Activated B cell treated with CpG ODN at 0.5 μM for 24 hours (primary cell): Measurements from ENCODE around the gene AMBRA1. TPM values are rescaled to one million over a fixed set of nuclear protein-coding genes. Genes with fewer than 3 reads are reported as not detected.

Source experiments
- ATAC-seq: fragments of 200-7000 bp; cut with Tn5 transposase; one replicate; pipeline ENCODE4 v1.10.0; 2021; ENCODE audit warnings: low read depth, mild to moderate bottlenecking, moderate library complexity
- CTCF ChIA-PET: fragments of 350-600 bp; sonication (Branson Sonifier 250); formaldehyde crosslinking; loops from one replicate; lab custom pipeline; 2021; ENCODE audit warnings: antibody characterized with exemption; lab: Charles Lee
- POLR2A ChIA-PET: fragments of 350-600 bp; sonication (Branson Sonifier 250); formaldehyde crosslinking; loops from one replicate; lab custom pipeline; 2021; ENCODE audit warnings: antibody characterized with exemption; lab: Charles Lee
- DNase-seq: peaks from one replicate; pipeline ENCODE4 v3.0.0; 2022
- H3K27ac Mint-ChIP-seq: one replicate; pipeline ENCODE4 v1.8.0; 2020; ENCODE audit warnings: mixed read lengths
- H3K27me3 Mint-ChIP-seq: one replicate; pipeline ENCODE4 v1.8.0; 2021; ENCODE audit warnings: mixed read lengths
- H3K36me3 Mint-ChIP-seq: one replicate; pipeline ENCODE4 v1.8.0; 2021; ENCODE audit warnings: low read depth, mixed read lengths
- H3K4me1 Mint-ChIP-seq: one replicate; pipeline ENCODE4 v1.8.0; 2021; ENCODE audit warnings: mixed read lengths
- H3K4me3 Mint-ChIP-seq: one replicate; pipeline ENCODE4 v1.8.0; 2020; ENCODE audit warnings: mild to moderate bottlenecking, mixed read lengths
- H3K9me3 Mint-ChIP-seq: one replicate; pipeline ENCODE4 v1.8.0; 2020; ENCODE audit warnings: mixed read lengths
- intact Hi-C: fragments of 100-400 bp; cut with micrococcal nuclease; formaldehyde crosslinking; loops from one replicate; pipeline ENCODE4 v1.15.1; 2024
- total RNA-seq: library from RNA; stranded (reverse); gene quantifications from 2 replicates; pipeline ENCODE4 v1.2.3, GENCODE V29; 2022
- TF ChIP-seq, protein P1 (sequence below): fragments of 200-600 bp; IDR thresholded peaks from one replicate; pipeline ENCODE4 v1.8.0; 2022; ENCODE audit warnings: antibody characterized with exemption, mild to moderate bottlenecking

Gene AMBRA1
- total RNA-seq, 1 donor from 2014 or later, result 39.1 TPM

DNA sequence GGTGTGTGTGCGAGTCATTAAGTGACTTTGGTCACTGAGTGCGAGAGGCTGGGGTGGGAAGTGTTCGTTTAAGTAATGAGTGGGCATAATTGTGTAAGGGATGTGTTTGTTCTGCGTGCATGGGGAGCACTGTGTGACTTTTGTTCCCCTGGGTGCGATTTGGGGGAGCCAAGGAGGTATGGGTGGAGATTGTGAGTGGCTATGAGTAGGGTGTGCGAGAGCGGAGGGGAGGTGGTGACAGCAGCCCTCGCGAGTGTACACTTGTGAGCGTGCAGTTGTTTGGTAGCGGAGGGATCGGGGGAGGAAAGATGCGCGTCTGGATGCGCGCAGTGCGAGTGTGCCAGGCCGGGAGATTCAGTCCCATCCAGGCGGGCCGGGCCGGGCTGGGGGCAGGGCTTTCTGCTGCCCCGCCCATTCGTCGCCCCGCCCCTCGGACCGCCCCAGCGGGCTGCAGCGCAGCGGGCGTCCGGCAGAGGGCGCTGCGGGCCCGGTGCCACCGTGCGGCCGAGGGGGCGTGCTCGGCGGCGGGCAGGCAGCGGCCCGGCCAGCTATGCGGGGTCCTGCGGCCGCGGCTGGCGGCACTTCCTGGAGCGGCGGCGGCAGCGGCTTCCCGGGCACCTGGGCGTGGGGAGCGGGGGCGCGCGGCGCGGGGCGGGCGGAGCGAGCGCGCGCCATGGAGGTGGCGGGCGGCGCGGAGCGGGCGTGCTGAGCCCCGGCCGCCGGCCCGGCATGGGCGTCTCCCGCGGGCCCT lies 246.8 kb downstream of the AMBRA1 start, which contains the start of gene DGKZ:
Gene DGKZ, plus strand, starts transcription at position 578 of the 751 bp plus-strand sequence. CDS start 197 bp downstream, outside the sequence.
- H3K27ac Mint-ChIP-seq, result peak within 1 kb of the TSS; percentile 83
- ChIA-PET CTCF (interaction anchor here (0.6 to 2.5 kb wide), 7 partner anchors 11 to 182 kb away, joined by 3 to 8 read pairs (median 5); no protein-coding TSS in a partner anchor), POLR2A (interaction anchor here (1.1 kb wide), 1 partner anchor 29 kb away, joined by 3 read pairs; no protein-coding TSS in a partner anchor)
- intact Hi-C loops, result loop anchor here (1.0 to 5.0 kb wide), 10 partner anchors 20 to 500 kb away; partner anchors contain the start of genes ARHGAP1, ATG13, CRY2 and HARBI1
- DNase-seq (peak; percentile 99), ATAC-seq (peak; percentile 93)
- H3K36me3 Mint-ChIP-seq, result peaks cover 3% of the 10 kb centered on the region
- H3K27me3 Mint-ChIP-seq, result no peaks in the 10 kb centered on the region
- no peaks in the 10 kb centered on the region for H3K9me3 Mint-ChIP-seq
- TF ChIP-seq, protein P1, sequence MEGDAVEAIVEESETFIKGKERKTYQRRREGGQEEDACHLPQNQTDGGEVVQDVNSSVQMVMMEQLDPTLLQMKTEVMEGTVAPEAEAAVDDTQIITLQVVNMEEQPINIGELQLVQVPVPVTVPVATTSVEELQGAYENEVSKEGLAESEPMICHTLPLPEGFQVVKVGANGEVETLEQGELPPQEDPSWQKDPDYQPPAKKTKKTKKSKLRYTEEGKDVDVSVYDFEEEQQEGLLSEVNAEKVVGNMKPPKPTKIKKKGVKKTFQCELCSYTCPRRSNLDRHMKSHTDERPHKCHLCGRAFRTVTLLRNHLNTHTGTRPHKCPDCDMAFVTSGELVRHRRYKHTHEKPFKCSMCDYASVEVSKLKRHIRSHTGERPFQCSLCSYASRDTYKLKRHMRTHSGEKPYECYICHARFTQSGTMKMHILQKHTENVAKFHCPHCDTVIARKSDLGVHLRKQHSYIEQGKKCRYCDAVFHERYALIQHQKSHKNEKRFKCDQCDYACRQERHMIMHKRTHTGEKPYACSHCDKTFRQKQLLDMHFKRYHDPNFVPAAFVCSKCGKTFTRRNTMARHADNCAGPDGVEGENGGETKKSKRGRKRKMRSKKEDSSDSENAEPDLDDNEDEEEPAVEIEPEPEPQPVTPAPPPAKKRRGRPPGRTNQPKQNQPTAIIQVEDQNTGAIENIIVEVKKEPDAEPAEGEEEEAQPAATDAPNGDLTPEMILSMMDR, result no peak
- peak within 1 kb of the TSS; percentile 90 for H3K4me3 Mint-ChIP-seq
- peaks cover 52% of the 10 kb centered on the region for H3K4me1 Mint-ChIP-seq

Other genes starting within 250 kb of the AMBRA1 start
- 48.1 and 53.6 TPM in 2 replicates for gene DGKZ, start 246.6 kb downstream of the AMBRA1 start, total RNA-seq
- 0.55 and 0.78 TPM in 2 replicates for gene MDK, start 212.4 kb downstream of the AMBRA1 start, total RNA-seq
- gene CHRM4, start 202.2 kb downstream of the AMBRA1 start, total RNA-seq, result 0.35 and 0.42 TPM in 2 replicates
- 5.4 and 6.5 TPM in 2 replicates for gene HARBI1, start 23.2 kb upstream of the AMBRA1 start, total RNA-seq
- gene ATG13, start 23.5 kb upstream of the AMBRA1 start, total RNA-seq, result 49.1 and 73.7 TPM in 2 replicates
- 47.6 and 58.0 TPM in 2 replicates for gene ARHGAP1, start 106.6 kb upstream of the AMBRA1 start, total RNA-seq
- 15.6 and 16.1 TPM in 2 replicates for gene ZNF408, start 107.0 kb upstream of the AMBRA1 start, total RNA-seq
- gene F2, start 125.2 kb upstream of the AMBRA1 start, total RNA-seq, result not detected in 2 replicates